IPS-15b (cell line): ENCODE measurements around the gene SLC35G6.

Source experiments
- H3K27me3 ChIP-seq: one replicate; pipeline ENCODE4 v1.6.1; 2013; ENCODE audit warnings: low read length; ENCODE audit not compliant: control insufficient read depth, insufficient read depth
- H3K36me3 ChIP-seq: one replicate; pipeline ENCODE4 v1.6.1; 2013; ENCODE audit warnings: low read length; ENCODE audit not compliant: control insufficient read depth, insufficient read depth
- H3K4me1 ChIP-seq: one replicate; pipeline ENCODE4 v1.6.1; 2013; ENCODE audit warnings: mild to moderate bottlenecking, low read length; ENCODE audit not compliant: control insufficient read depth, insufficient read depth
- H3K4me3 ChIP-seq: one replicate; pipeline ENCODE4 v1.5.1; 2013; ENCODE audit warnings: low read depth, low read length
- H3K9ac ChIP-seq: one replicate; pipeline ENCODE4 v1.6.1; 2013; ENCODE audit warnings: low read depth, mild to moderate bottlenecking, low read length
- H3K9me3 ChIP-seq: one replicate; pipeline ENCODE4 v1.6.1; 2013; ENCODE audit warnings: mild to moderate bottlenecking, low read length; ENCODE audit not compliant: control insufficient read depth, insufficient read depth

SLC35G6 gene

DNA sequence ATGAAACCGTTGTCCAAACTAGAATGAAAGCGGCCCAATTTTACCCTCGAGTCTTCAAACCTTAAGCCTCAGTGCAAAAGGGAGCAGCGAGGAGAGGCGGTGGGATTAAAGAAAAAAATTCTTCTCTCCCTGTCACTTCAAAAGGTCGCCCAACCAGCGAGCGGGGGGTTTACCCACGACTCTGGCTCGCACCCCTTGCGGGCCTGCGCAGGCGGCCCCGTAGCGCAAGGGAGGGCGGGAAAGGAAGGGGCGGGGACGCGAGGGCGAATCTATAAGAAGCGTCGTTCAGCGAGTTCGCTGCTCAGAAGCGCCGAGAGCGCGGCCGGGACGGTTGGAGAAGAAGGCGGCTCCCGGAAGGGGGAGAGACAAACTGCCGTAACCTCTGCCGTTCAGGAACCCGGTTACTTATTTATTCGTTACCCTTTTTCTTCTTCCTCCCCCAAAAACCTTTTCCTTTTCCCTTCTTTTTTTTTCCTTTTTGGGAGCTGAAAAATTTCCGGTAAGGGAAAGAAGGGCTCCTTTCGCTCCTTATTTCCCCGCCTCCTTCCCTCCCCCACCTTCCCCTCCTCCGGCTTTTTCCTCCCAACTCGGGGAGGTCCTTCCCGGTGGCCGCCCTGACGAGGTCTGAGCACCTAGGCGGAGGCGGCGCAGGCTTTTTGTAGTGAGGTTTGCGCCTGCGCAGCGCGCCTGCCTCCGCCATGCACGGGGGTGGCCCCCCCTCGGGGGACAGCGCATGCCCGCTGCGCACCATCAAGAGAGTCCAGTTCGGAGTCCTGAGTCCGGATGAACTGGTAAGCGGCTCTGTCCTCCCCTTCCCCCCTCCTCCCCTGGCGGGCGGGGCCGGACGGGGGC, 3.0 kb downstream of the SLC35G6 start, which contains the start of gene POLR2A:
Gene POLR2A, plus strand, starts transcription at position 300 of the 852 bp plus-strand sequence.
- peaks cover 3% of the 10 kb centered on the region for H3K4me1 ChIP-seq
- peak within 1 kb of the TSS; percentile 71 for H3K4me3 ChIP-seq
- H3K36me3 ChIP-seq = peaks cover 2% of the 10 kb centered on the region
- H3K9ac ChIP-seq = peak within 1 kb of the TSS; percentile 97
- H3K9me3 ChIP-seq = no peaks in the 10 kb centered on the region
- no peaks in the 10 kb centered on the region for H3K27me3 ChIP-seq

- Histone ChIP-seq H3K9ac (peak overlapping the region; percentile 55), H3K27me3 (no peaks in the 10 kb centered on the region), H3K36me3 (peaks cover 2% of the 10 kb centered on the region), H3K9me3 (no peaks in the 10 kb centered on the region), H3K4me3 (peak overlapping the region; percentile 71), H3K4me1 (peaks cover 3% of the 10 kb centered on the region)
Observed at GRCh38 chr17:7484919-7485377, 3.7 kb downstream of the SLC35G6 start.

- peaks cover 3% of the 10 kb centered on the region for H3K4me1 ChIP-seq
- H3K9me3 ChIP-seq = no peaks in the 10 kb centered on the region
- H3K36me3 ChIP-seq = peaks cover 2% of the 10 kb centered on the region
- no peak overlapping the region for H3K9ac ChIP-seq
- no peaks in the 10 kb centered on the region for H3K27me3 ChIP-seq
- peak overlapping the region; percentile 14 for H3K4me3 ChIP-seq
Observed at GRCh38 chr17:7486181-7486580, 4.9 kb downstream of the SLC35G6 start.

DNA sequence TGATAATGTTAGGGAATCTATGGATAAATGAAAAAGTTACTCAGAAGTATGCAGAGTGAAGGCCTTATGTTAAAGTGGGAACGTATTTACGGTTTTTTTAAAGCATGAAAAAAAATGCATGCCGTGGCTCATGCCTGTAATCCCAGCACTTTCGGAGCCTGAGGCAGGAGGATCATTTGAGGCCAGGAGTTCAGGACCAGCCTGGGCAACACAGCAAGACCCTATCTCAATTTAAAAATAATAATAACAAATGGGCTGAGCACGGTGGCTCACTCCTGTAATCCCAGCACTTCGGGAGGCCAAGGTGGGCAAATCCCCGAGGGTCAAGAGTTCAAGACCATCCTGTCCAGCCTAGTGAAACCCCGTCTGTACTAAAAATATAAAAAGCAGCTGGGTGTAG, 8.9 kb downstream of the SLC35G6 start:
- Histone ChIP-seq H3K36me3 (peaks cover 6% of the 10 kb centered on the region), H3K4me1 (no peaks in the 10 kb centered on the region), H3K4me3 (no peak overlapping the region), H3K27me3 (no peaks in the 10 kb centered on the region), H3K9me3 (no peaks in the 10 kb centered on the region), H3K9ac (no peak overlapping the region)

GRCh38 chr17:7491583-7491982, 10.3 kb downstream of the SLC35G6 start:
- Histone ChIP-seq H3K27me3 (no peaks in the 10 kb centered on the region), H3K36me3 (peaks cover 20% of the 10 kb centered on the region), H3K4me1 (no peaks in the 10 kb centered on the region), H3K9ac (no peak overlapping the region), H3K9me3 (no peaks in the 10 kb centered on the region), H3K4me3 (no peak overlapping the region)

DNA sequence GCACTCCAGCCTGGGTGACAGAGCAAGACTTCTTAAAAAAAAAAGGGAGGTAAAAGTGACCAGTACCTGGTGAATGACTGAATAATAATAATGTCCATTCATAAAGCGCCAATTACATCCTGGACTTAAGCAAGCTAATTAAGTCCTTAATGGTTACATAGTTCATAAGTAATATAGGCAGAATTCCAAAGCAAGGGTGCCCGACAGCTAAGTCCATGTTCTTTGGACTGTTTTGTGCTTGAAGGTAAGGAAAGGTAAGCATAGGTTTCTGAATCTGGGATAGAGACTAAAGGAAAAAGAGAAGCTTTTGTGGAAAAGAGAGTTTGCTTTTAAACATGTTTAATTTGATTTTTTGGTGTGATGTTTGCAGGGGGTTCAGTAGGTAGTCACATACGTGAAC, 12.7 kb downstream of the SLC35G6 start:
- H3K4me1 ChIP-seq = no peaks in the 10 kb centered on the region
- H3K27me3 ChIP-seq = no peaks in the 10 kb centered on the region
- no peak overlapping the region for H3K9ac ChIP-seq
- no peak overlapping the region for H3K4me3 ChIP-seq
- peaks cover 39% of the 10 kb centered on the region for H3K36me3 ChIP-seq
- no peaks in the 10 kb centered on the region for H3K9me3 ChIP-seq

DNA sequence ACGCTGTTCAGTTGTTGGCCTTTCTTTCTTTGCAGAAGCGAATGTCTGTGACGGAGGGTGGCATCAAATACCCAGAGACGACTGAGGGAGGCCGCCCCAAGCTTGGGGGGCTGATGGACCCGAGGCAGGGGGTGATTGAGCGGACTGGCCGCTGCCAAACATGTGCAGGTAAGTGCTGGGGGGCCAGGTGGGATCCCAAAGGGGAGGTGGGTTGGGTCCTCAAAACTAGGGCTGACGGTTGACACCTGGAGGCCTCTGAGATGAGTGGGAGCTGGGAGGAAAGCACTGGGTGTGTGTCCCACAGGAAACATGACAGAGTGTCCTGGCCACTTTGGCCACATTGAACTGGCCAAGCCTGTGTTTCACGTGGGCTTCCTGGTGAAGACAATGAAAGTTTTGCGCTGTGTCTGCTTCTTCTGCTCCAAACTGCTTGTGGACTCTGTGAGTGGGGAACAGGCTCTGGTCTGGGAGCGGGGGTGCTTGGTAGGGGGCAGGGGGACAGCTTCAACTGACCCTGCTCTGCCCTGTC, 14.7 kb downstream of the SLC35G6 start:
- H3K9ac ChIP-seq = no peak overlapping the region
- H3K9me3 ChIP-seq = no peaks in the 10 kb centered on the region

GRCh38 chr17:7496470-7497183, 15.4 kb downstream of the SLC35G6 start:
- H3K9me3 ChIP-seq = no peaks in the 10 kb centered on the region
- no peak overlapping the region for H3K9ac ChIP-seq
- H3K36me3 ChIP-seq = peaks cover 57% of the 10 kb centered on the region

More for the DNA sequence above, 14.7 kb downstream of the SLC35G6 start:
- no peaks in the 10 kb centered on the region for H3K4me1 ChIP-seq
- H3K36me3 ChIP-seq = peaks cover 54% of the 10 kb centered on the region
- no peak overlapping the region for H3K4me3 ChIP-seq
- H3K27me3 ChIP-seq = no peaks in the 10 kb centered on the region

DNA sequence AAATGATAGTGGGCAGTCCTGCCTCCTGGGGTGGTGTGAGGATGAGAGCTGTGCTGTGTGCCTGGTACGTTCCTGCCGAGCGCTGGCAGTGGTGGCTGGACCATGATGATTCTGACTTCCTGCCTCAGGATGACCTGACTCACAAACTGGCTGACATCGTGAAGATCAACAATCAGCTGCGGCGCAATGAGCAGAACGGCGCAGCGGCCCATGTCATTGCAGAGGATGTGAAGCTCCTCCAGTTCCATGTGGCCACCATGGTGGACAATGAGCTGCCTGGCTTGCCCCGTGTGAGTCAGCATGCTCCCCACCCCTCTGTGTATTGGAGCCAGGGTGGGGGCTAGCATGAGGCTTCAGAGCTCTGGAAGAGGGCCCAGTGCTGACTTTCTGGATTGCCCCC, 16.0 kb downstream of the SLC35G6 start:
- H3K4me3 ChIP-seq = no peak overlapping the region
- H3K9me3 ChIP-seq = no peaks in the 10 kb centered on the region
- H3K36me3 ChIP-seq = peaks cover 62% of the 10 kb centered on the region
- no peaks in the 10 kb centered on the region for H3K4me1 ChIP-seq
- no peaks in the 10 kb centered on the region for H3K27me3 ChIP-seq
- H3K9ac ChIP-seq = no peak overlapping the region

More at GRCh38 chr17:7496470-7497183, 15.4 kb downstream of the SLC35G6 start:
- H3K4me3 ChIP-seq = no peak overlapping the region
- no peaks in the 10 kb centered on the region for H3K4me1 ChIP-seq
- no peaks in the 10 kb centered on the region for H3K27me3 ChIP-seq

GRCh38 chr17:7497636-7498035, 16.4 kb downstream of the SLC35G6 start:
- no peaks in the 10 kb centered on the region for H3K27me3 ChIP-seq
- H3K4me1 ChIP-seq = no peaks in the 10 kb centered on the region
- H3K9ac ChIP-seq = no peak overlapping the region
- peaks cover 67% of the 10 kb centered on the region for H3K36me3 ChIP-seq
- no peaks in the 10 kb centered on the region for H3K9me3 ChIP-seq
- no peak overlapping the region for H3K4me3 ChIP-seq

DNA sequence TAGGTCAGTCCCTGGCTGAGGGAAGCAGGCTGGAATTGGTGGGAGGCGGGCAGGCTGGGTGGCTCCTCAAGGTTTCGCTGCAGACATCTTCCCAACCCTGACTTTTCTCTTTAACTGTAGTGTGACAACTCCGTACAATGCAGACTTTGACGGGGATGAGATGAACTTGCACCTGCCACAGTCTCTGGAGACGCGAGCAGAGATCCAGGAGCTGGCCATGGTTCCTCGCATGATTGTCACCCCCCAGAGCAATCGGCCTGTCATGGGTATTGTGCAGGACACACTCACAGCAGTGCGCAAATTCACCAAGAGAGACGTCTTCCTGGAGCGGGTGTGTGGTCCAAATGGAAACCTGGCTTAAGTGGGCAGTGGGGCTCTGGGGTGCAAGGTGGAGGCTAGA, 17.9 kb downstream of the SLC35G6 start:
- Histone ChIP-seq H3K9ac (no peak overlapping the region), H3K27me3 (no peaks in the 10 kb centered on the region), H3K4me1 (no peaks in the 10 kb centered on the region), H3K4me3 (no peak overlapping the region), H3K9me3 (no peaks in the 10 kb centered on the region), H3K36me3 (peaks cover 81% of the 10 kb centered on the region)
